OCI-LY3 (cell line): Measurements from ENCODE around the gene ADORA2A.

Source experiments
- EZH2phosphoT487 ChIP-seq: fragments of 200-600 bp; shearing (Covaris generic); IDR thresholded peaks from 2 replicates; pipeline ENCODE4 v1.6.1; 2018; ENCODE audit warnings: antibody characterized with exemption, mixed run types, low read depth
- TF ChIP-seq, protein P1 (sequence below): fragments of 200-600, 300-600 bp; sonication (generic); IDR thresholded peaks from 2 replicates; pipeline ENCODE4 v1.5.1; 2014; ENCODE audit warnings: antibody characterized with exemption, low read length, low read depth

GRCh38 chr22:24483976-24484545 lies 56.7 kb downstream of the ADORA2A start:
- TF ChIP-seq, protein P1, sequence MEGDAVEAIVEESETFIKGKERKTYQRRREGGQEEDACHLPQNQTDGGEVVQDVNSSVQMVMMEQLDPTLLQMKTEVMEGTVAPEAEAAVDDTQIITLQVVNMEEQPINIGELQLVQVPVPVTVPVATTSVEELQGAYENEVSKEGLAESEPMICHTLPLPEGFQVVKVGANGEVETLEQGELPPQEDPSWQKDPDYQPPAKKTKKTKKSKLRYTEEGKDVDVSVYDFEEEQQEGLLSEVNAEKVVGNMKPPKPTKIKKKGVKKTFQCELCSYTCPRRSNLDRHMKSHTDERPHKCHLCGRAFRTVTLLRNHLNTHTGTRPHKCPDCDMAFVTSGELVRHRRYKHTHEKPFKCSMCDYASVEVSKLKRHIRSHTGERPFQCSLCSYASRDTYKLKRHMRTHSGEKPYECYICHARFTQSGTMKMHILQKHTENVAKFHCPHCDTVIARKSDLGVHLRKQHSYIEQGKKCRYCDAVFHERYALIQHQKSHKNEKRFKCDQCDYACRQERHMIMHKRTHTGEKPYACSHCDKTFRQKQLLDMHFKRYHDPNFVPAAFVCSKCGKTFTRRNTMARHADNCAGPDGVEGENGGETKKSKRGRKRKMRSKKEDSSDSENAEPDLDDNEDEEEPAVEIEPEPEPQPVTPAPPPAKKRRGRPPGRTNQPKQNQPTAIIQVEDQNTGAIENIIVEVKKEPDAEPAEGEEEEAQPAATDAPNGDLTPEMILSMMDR = no peak
- TF ChIP-seq EZH2phosphoT487 = no peak
